Mesenchymal stem cell (in vitro differentiated cells and primary cell): ENCODE data around the gene HSDL1.

Experiments
- DNase-seq: peaks from one replicate; pipeline ENCODE4 v3.0.0-alpha.2; 2013
- H2AFZ ChIP-seq: one replicate; pipeline ENCODE4 v1.6.1; 2013; ENCODE audit warnings: low read depth, mild to moderate bottlenecking, control low read depth, inconsistent platforms, low read length, moderate library complexity
- H2AK5ac ChIP-seq: 2 replicates; pipeline ENCODE4 v1.6.1; 2013; ENCODE audit warnings: low read length, moderate library complexity, mild to moderate bottlenecking, inconsistent platforms; ENCODE audit not compliant: severe bottlenecking
- H2BK120ac ChIP-seq: one replicate; pipeline ENCODE4 v1.6.1; 2013; ENCODE audit warnings: low read depth, mild to moderate bottlenecking, inconsistent platforms, low read length, moderate library complexity
- H2BK12ac ChIP-seq, 2 experiments: one replicate each; pipeline ENCODE4 v1.6.1; 2013; ENCODE audit warnings: inconsistent platforms in 2 of 2, low read length in 2 of 2, mild to moderate bottlenecking in 2 of 2, moderate library complexity in 2 of 2, control low read depth in 1 of 2
- H2BK15ac ChIP-seq: one replicate; pipeline ENCODE4 v1.6.1; 2013; ENCODE audit warnings: mild to moderate bottlenecking, low read depth, inconsistent platforms; ENCODE audit not compliant: poor library complexity, severe bottlenecking
- H2BK5ac ChIP-seq: 2 replicates; pipeline ENCODE4 v1.6.1; 2013; ENCODE audit warnings: low read depth, mild to moderate bottlenecking, low read length, control low read depth, inconsistent platforms; ENCODE audit not compliant: poor library complexity, severe bottlenecking
- H3K14ac ChIP-seq, 2 experiments: one replicate each; pipeline ENCODE4 v1.6.1; 2013; ENCODE audit warnings: inconsistent platforms in 2 of 2, low read length in 2 of 2, control low read depth in 1 of 2, mild to moderate bottlenecking in 1 of 2, moderate library complexity in 1 of 2
- H3K18ac ChIP-seq, 2 experiments: one replicate each; pipeline ENCODE4 v1.6.1; 2013; ENCODE audit warnings: inconsistent platforms in 2 of 2, low read length in 2 of 2, control low read depth in 1 of 2, low read depth in 1 of 2, mild to moderate bottlenecking in 1 of 2
- H3K23ac ChIP-seq, 2 experiments: one replicate each; pipeline ENCODE4 v1.6.1; 2013; ENCODE audit warnings: inconsistent platforms in 2 of 2, low read length in 2 of 2, mild to moderate bottlenecking in 2 of 2, moderate library complexity in 2 of 2, control low read depth in 1 of 2
- H3K27ac ChIP-seq: 2 replicates; pipeline ENCODE4 v1.5.1; 2013; ENCODE audit warnings: mild to moderate bottlenecking, moderate library complexity, low read length, control low read depth, inconsistent platforms; ENCODE audit not compliant: poor library complexity, severe bottlenecking
- H3K27me3 ChIP-seq, 2 experiments: 2 replicates each; pipeline versions ENCODE4 v1.6.1 to v1.7.0; 2013; ENCODE audit warnings: low read length in 2 of 2, mild to moderate bottlenecking in 2 of 2, moderate library complexity in 2 of 2, control low read depth in 1 of 2, inconsistent platforms in 1 of 2; ENCODE audit not compliant: control insufficient read depth in 1 of 2, insufficient read depth in 1 of 2
- H3K36me3 ChIP-seq, 2 experiments: 2 replicates each; pipeline versions ENCODE4 v1.6.1 to v1.7.0; 2013; ENCODE audit warnings: low read length in 2 of 2, control low read depth in 1 of 2, inconsistent platforms in 1 of 2, low read depth in 1 of 2, mild to moderate bottlenecking in 1 of 2; ENCODE audit not compliant: insufficient read depth in 2 of 2, control insufficient read depth in 1 of 2
- H3K4ac ChIP-seq, 2 experiments: one replicate each; pipeline ENCODE4 v1.6.1; 2013; ENCODE audit warnings: inconsistent platforms in 2 of 2, low read length in 2 of 2, mild to moderate bottlenecking in 2 of 2, moderate library complexity in 2 of 2, control low read depth in 1 of 2, low read depth in 1 of 2
- H3K4me1 ChIP-seq: 2 replicates; pipeline ENCODE4 v1.6.1; 2013; ENCODE audit warnings: low read depth, low read length, control low read depth; ENCODE audit not compliant: control insufficient read depth, insufficient read depth
- H3K4me2 ChIP-seq: 2 replicates; pipeline ENCODE4 v1.6.1; 2013; ENCODE audit warnings: low read length, mild to moderate bottlenecking, inconsistent platforms; ENCODE audit not compliant: poor library complexity, severe bottlenecking
- H3K4me3 ChIP-seq, 2 experiments: 2 replicates each; pipeline versions ENCODE4 v1.5.1 to v1.7.0; 2013; ENCODE audit warnings: low read length in 2 of 2, mild to moderate bottlenecking in 2 of 2, control low read depth in 1 of 2, low read depth in 1 of 2; ENCODE audit not compliant: insufficient read depth in 1 of 2
- H3K79me1 ChIP-seq: replicated peaks from 2 replicates; pipeline ENCODE4 v1.6.1; 2013; ENCODE audit warnings: mild to moderate bottlenecking, control low read depth, low read length, inconsistent platforms; ENCODE audit not compliant: poor library complexity, severe bottlenecking
- H3K9ac ChIP-seq: 2 replicates; pipeline ENCODE4 v1.7.0; 2013; ENCODE audit warnings: mild to moderate bottlenecking, low read length, moderate library complexity
- H3K9me3 ChIP-seq: 2 replicates; pipeline ENCODE4 v1.7.0; 2013; ENCODE audit warnings: mild to moderate bottlenecking, low read length; ENCODE audit not compliant: control insufficient read depth
- H4K8ac ChIP-seq: one replicate; pipeline ENCODE4 v1.6.1; 2013; ENCODE audit warnings: inconsistent platforms, mild to moderate bottlenecking, low read length, moderate library complexity
- H4K91ac ChIP-seq: one replicate; pipeline ENCODE4 v1.6.1; 2013; ENCODE audit warnings: mild to moderate bottlenecking, low read length, inconsistent platforms
- WGBS: methylation state at CpG from one replicate; pipeline ENCODE4 v1.1.7; 2013; ENCODE audit warnings: mixed read lengths; 5-methylcytosine and 5-hydroxymethylcytosine counted together

The HSDL1 gene

GRCh38 chr16:84138824-84139627 is 6.0 kb downstream of the HSDL1 start:
- no peaks in the 10 kb centered on the region for H3K9me3 ChIP-seq
- H3K36me3 ChIP-seq: no peaks in the 10 kb centered on the region
- H2AK5ac ChIP-seq: no peak overlapping the region
- H2BK15ac ChIP-seq: no peak overlapping the region
- no peak overlapping the region for H2BK12ac ChIP-seq
- peak overlapping the region in 1 of 2 experiments; percentile 28 for H3K18ac ChIP-seq
- peaks cover 41% of the 10 kb centered on the region for H3K79me1 ChIP-seq
- DNase-seq: peak; percentile 66
- no peak overlapping the region for H3K4me2 ChIP-seq
- 68% methylated on average over 12 of the region's 14 CpGs for WGBS
- H3K4me3 ChIP-seq: no peak overlapping the region
- no peaks in the 10 kb centered on the region for H3K27me3 ChIP-seq
- H4K8ac ChIP-seq: peak overlapping the region; percentile 21
- H3K4me1 ChIP-seq: peaks cover 22% of the 10 kb centered on the region
- no peak overlapping the region for H2BK5ac ChIP-seq
- no peak overlapping the region for H3K23ac ChIP-seq
- no peak overlapping the region for H2BK120ac ChIP-seq
- H3K9ac ChIP-seq: peak overlapping the region; percentile 35
- H2AFZ ChIP-seq: no peak overlapping the region
- no peak overlapping the region for H3K27ac ChIP-seq
- peak overlapping the region in 1 of 2 experiments; percentile 44 for H3K4ac ChIP-seq
- H3K14ac ChIP-seq: no peak overlapping the region
- no peak overlapping the region for H4K91ac ChIP-seq

- Histone ChIP-seq H3K9ac (peak overlapping the region; percentile 35), H2AFZ (no peak overlapping the region), H3K9me3 (no peaks in the 10 kb centered on the region), H2BK12ac (no peak overlapping the region), H3K79me1 (peaks cover 46% of the 10 kb centered on the region), H3K4ac (no peak overlapping the region), H3K27me3 (no peaks in the 10 kb centered on the region), H2BK15ac (no peak overlapping the region), H3K14ac (no peak overlapping the region), H3K4me1 (peaks cover 19% of the 10 kb centered on the region), H3K18ac (no peak overlapping the region), H3K23ac (no peak overlapping the region), H2AK5ac (no peak overlapping the region), H3K4me2 (no peak overlapping the region), H3K36me3 (no peaks in the 10 kb centered on the region), H2BK5ac (no peak overlapping the region), H4K8ac (no peak overlapping the region), H3K27ac (no peak overlapping the region), H4K91ac (no peak overlapping the region), H3K4me3 (no peak overlapping the region), H2BK120ac (no peak overlapping the region)
- DNase-seq: no peak
- WGBS: 24% methylated on average over 1 of the region's 2 CpGs
Measured at GRCh38 chr16:84138500-84138823, 6.5 kb downstream of the HSDL1 start.

GRCh38 chr16:84137769-84138357 is 7.1 kb downstream of the HSDL1 start:
- Histone ChIP-seq H3K23ac (no peak overlapping the region), H2BK5ac (no peak overlapping the region), H3K4me1 (peaks cover 19% of the 10 kb centered on the region)

GRCh38 chr16:84137287-84137686 is 7.7 kb downstream of the HSDL1 start:
- Histone ChIP-seq H3K23ac (no peak overlapping the region), H4K8ac (peak overlapping the region; percentile 31), H3K4me2 (no peak overlapping the region), H2AK5ac (no peak overlapping the region), H3K36me3 (no peaks in the 10 kb centered on the region), H2BK15ac (peak overlapping the region; percentile 3), H2BK5ac (no peak overlapping the region), H2BK120ac (no peak overlapping the region), H3K18ac (no peak overlapping the region), H3K4me3 (peak overlapping the region in 1 of 2 experiments; percentile 33), H3K9ac (no peak overlapping the region), H3K27ac (no peak overlapping the region), H4K91ac (peak overlapping the region; percentile 28), H3K4me1 (peaks cover 19% of the 10 kb centered on the region), H3K27me3 (no peaks in the 10 kb centered on the region), H3K79me1 (peaks cover 48% of the 10 kb centered on the region), H2BK12ac (no peak overlapping the region), H3K9me3 (no peaks in the 10 kb centered on the region), H3K14ac (no peak overlapping the region), H2AFZ (no peak overlapping the region), H3K4ac (no peak overlapping the region)
- WGBS: 88% methylated on average over 7 of the region's 8 CpGs
- no peak for DNase-seq

More at GRCh38 chr16:84137769-84138357, 7.1 kb downstream of the HSDL1 start:
- no peak overlapping the region for H3K18ac ChIP-seq
- H3K14ac ChIP-seq: no peak overlapping the region
- H3K4me3 ChIP-seq: no peak overlapping the region
- DNase-seq: no peak
- H3K4ac ChIP-seq: no peak overlapping the region
- H3K36me3 ChIP-seq: no peaks in the 10 kb centered on the region
- H2BK15ac ChIP-seq: no peak overlapping the region
- H2AFZ ChIP-seq: no peak overlapping the region
- H3K4me2 ChIP-seq: no peak overlapping the region
- H4K8ac ChIP-seq: no peak overlapping the region
- H4K91ac ChIP-seq: no peak overlapping the region
- no peak overlapping the region for H2BK120ac ChIP-seq
- H3K27me3 ChIP-seq: no peaks in the 10 kb centered on the region
- H2BK12ac ChIP-seq: no peak overlapping the region
- no peak overlapping the region for H3K9ac ChIP-seq
- no peaks in the 10 kb centered on the region for H3K9me3 ChIP-seq
- no peak overlapping the region for H3K27ac ChIP-seq
- WGBS: 93% methylated on average over 7 of the region's 7 CpGs
- H3K79me1 ChIP-seq: peaks cover 45% of the 10 kb centered on the region
- H2AK5ac ChIP-seq: no peak overlapping the region
